PC-3 (cell line): Measurements from ENCODE around the gene ARHGEF37. TPM values are rescaled to one million over a fixed set of nuclear protein-coding genes. Genes with fewer than 3 reads are reported as not detected.
"Not testable (repeated sequence)": the region's sequence is repeated elsewhere in the genome, so short reads cannot be mapped to it uniquely, and the experiment has no call there.

Experiments used
- ATAC-seq: fragments of 200-7000 bp; cut with Tn5 transposase; 2 replicates; pipeline ENCODE4 v1.9.1; 2020; ENCODE audit warnings: mild to moderate bottlenecking, moderate library complexity
- BruUV-seq: library from RNA; stranded (reverse); fragments of 400-500 nt; replicated peaks from 2 replicates; lab custom pipeline; 2021; lab: Mats Ljungman, UMichigan
- CTCF ChIA-PET: fragments of 300-600 bp; sonication (Branson Sonifier 250); formaldehyde crosslinking; loops from one replicate; lab custom pipeline; 2022; ENCODE audit warnings: antibody characterized with exemption; lab: Charles Lee
- POLR2A ChIA-PET: fragments of 300-600 bp; sonication (Branson Sonifier 250); formaldehyde crosslinking; loops from one replicate; lab custom pipeline; 2022; ENCODE audit warnings: antibody characterized with exemption; ENCODE audit not compliant: unreplicated experiment; lab: Charles Lee
- DNase-seq: peaks from one replicate; pipeline ENCODE4 v3.0.0-alpha.2; 2015
- H2AFZ ChIP-seq: fragments of 300-600 bp; sonication (generic); 2 replicates; pipeline ENCODE4 v1.6.0; 2016; ENCODE audit warnings: antibody characterized with exemption, low read length
- H3F3A ChIP-seq: fragments of 300-600 bp; sonication (generic); one replicate; pipeline ENCODE4 v1.6.0; 2017; ENCODE audit warnings: antibody characterized with exemption, low read length, control low read depth, mild to moderate bottlenecking; ENCODE audit not compliant: unreplicated experiment
- H3K27ac ChIP-seq: fragments of 300-600 bp; sonication (generic); 2 replicates; pipeline ENCODE4 v1.5.1; 2016; ENCODE audit warnings: mild to moderate bottlenecking, low read length
- H3K27me3 ChIP-seq: fragments of 300-600 bp; sonication (generic); 2 replicates; pipeline ENCODE4 v1.6.1; 2016; ENCODE audit warnings: low read length, mixed read lengths
- H3K36me3 ChIP-seq: fragments of 300-600 bp; sonication (generic); 2 replicates; pipeline ENCODE4 v1.6.1; 2016; ENCODE audit warnings: low read depth, mixed run types, low read length, mixed read lengths
- H3K4me1 ChIP-seq: fragments of 300-600 bp; sonication (generic); 2 replicates; pipeline ENCODE4 v1.5.1; 2016; ENCODE audit warnings: low read length; ENCODE audit not compliant: insufficient read depth
- H3K4me2 ChIP-seq: fragments of 300-600 bp; sonication (generic); 2 replicates; pipeline ENCODE4 v1.6.0; 2016; ENCODE audit warnings: low read length
- H3K4me3 ChIP-seq: fragments of 300-600 bp; sonication (generic); 2 replicates; pipeline ENCODE4 v1.5.1; 2016; ENCODE audit warnings: mild to moderate bottlenecking, low read length, mixed read lengths
- H3K79me2 ChIP-seq: fragments of 300-600 bp; sonication (generic); 2 replicates; pipeline ENCODE4 v1.6.1; 2017; ENCODE audit warnings: low read length, mixed read lengths
- H3K9ac ChIP-seq: fragments of 300-600 bp; sonication (generic); 2 replicates; pipeline ENCODE4 v1.6.0; 2016; ENCODE audit warnings: mild to moderate bottlenecking, low read length
- H3K9me2 ChIP-seq: fragments of 300-600 bp; sonication (generic); replicated peaks from 2 replicates; pipeline ENCODE4 v1.6.1; 2016; ENCODE audit warnings: mixed run types, low read length, mixed read lengths
- H3K9me3 ChIP-seq: fragments of 300-600 bp; sonication (generic); 2 replicates; pipeline ENCODE4 v1.6.1; 2016; ENCODE audit warnings: low read length, mixed read lengths
- H4K20me1 ChIP-seq: fragments of 300-600 bp; sonication (generic); 2 replicates; pipeline ENCODE4 v1.6.1; 2016; ENCODE audit warnings: low read length, mixed read lengths
- EZH2 ChIP-seq: fragments of 300-600 bp; sonication (generic); IDR thresholded peaks from one replicate; pipeline ENCODE4 v1.6.1; 2017; ENCODE audit warnings: antibody characterized with exemption, mild to moderate bottlenecking, low read length; ENCODE audit not compliant: unreplicated experiment
- EZH2phosphoT487 ChIP-seq: fragments of 300-600 bp; sonication (generic); IDR thresholded peaks from 2 replicates; pipeline ENCODE4 v1.6.1; 2018; ENCODE audit warnings: mild to moderate bottlenecking, antibody characterized with exemption, low read length, borderline replicate concordance
- intact Hi-C: fragments of 100-400 bp; cut with micrococcal nuclease; formaldehyde crosslinking; loops from 2 replicates; pipeline ENCODE4 v1.9.0; 2023
- total RNA-seq: library from RNA; depleted of rRNA; stranded (reverse); fragments of >200 nt; gene quantifications from 2 replicates; pipeline ENCODE4 v1.2.3, GENCODE V29; 2014
- TF ChIP-seq, protein P1 (sequence below): fragments of 300-600 bp; sonication (generic); conservative IDR thresholded peaks from 2 replicates; pipeline ENCODE4 v1.5.1; 2017; ENCODE audit warnings: antibody characterized with exemption, low read depth, mild to moderate bottlenecking, low read length

The ARHGEF37 gene
- total RNA-seq, 1 experiment from 2014 or later = 6.5 TPM

- no peaks in the 10 kb centered on the region for H3K9me2 ChIP-seq
- no peaks in the 10 kb centered on the region for H3K79me2 ChIP-seq
- H3K27ac ChIP-seq = no peak overlapping the region
- no peak overlapping the region for H2AFZ ChIP-seq
- H3K4me1 ChIP-seq = 0 out of 2 replicates have a peak, but pooled peaks cover 3% of the 10 kb centered on the region
- H3F3A ChIP-seq = no peaks in the 10 kb centered on the region
- H4K20me1 ChIP-seq = no peaks in the 10 kb centered on the region
- no peak overlapping the region for H3K9ac ChIP-seq
- ChIA-PET POLR2A (no interaction called here), CTCF (no interaction called here)
- no peak for DNase-seq
- TF ChIP-seq, protein P1, sequence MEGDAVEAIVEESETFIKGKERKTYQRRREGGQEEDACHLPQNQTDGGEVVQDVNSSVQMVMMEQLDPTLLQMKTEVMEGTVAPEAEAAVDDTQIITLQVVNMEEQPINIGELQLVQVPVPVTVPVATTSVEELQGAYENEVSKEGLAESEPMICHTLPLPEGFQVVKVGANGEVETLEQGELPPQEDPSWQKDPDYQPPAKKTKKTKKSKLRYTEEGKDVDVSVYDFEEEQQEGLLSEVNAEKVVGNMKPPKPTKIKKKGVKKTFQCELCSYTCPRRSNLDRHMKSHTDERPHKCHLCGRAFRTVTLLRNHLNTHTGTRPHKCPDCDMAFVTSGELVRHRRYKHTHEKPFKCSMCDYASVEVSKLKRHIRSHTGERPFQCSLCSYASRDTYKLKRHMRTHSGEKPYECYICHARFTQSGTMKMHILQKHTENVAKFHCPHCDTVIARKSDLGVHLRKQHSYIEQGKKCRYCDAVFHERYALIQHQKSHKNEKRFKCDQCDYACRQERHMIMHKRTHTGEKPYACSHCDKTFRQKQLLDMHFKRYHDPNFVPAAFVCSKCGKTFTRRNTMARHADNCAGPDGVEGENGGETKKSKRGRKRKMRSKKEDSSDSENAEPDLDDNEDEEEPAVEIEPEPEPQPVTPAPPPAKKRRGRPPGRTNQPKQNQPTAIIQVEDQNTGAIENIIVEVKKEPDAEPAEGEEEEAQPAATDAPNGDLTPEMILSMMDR = no peak
- no peak for TF ChIP-seq EZH2
- no peak for TF ChIP-seq EZH2phosphoT487
- H3K4me3 ChIP-seq = no peak overlapping the region
- no peaks in the 10 kb centered on the region for H3K27me3 ChIP-seq
- intact Hi-C loops = no loop called here
- no peaks in the 10 kb centered on the region for H3K9me3 ChIP-seq
- BruUV-seq = no TSS peak
- ATAC-seq = no peak
- H3K4me2 ChIP-seq = no peak overlapping the region
- no peaks in the 10 kb centered on the region for H3K36me3 ChIP-seq
Observed at GRCh38 chr5:149645725-149646124, 64.4 kb downstream of the ARHGEF37 start.

- BruUV-seq = no TSS peak
- Histone ChIP-seq H3K9me3 (no peaks in the 10 kb centered on the region), H3F3A (no peaks in the 10 kb centered on the region), H3K4me3 (no peak overlapping the region), H4K20me1 (no peaks in the 10 kb centered on the region), H3K27ac (no peak overlapping the region), H3K79me2 (no peaks in the 10 kb centered on the region), H3K4me1 (no peaks in the 10 kb centered on the region), H3K9me2 (no peaks in the 10 kb centered on the region), H3K27me3 (no peaks in the 10 kb centered on the region), H3K4me2 (no peak overlapping the region), H2AFZ (no peak overlapping the region), H3K36me3 (no peaks in the 10 kb centered on the region), H3K9ac (no peak overlapping the region)
- intact Hi-C loops = no loop called here
- ATAC-seq (no peak), DNase-seq (no peak)
- POLR2A ChIA-PET = interaction anchor here (0.7 kb wide), 1 partner anchor 161 kb away, joined by 5 read pairs; no protein-coding TSS in a partner anchor
- TF ChIP-seq, protein P1 = no peak
- TF ChIP-seq EZH2 (no peak), EZH2phosphoT487 (no peak)
- CTCF ChIA-PET = no interaction called here
Observed at GRCh38 chr5:149646564-149646963, 65.3 kb downstream of the ARHGEF37 start.

DNA sequence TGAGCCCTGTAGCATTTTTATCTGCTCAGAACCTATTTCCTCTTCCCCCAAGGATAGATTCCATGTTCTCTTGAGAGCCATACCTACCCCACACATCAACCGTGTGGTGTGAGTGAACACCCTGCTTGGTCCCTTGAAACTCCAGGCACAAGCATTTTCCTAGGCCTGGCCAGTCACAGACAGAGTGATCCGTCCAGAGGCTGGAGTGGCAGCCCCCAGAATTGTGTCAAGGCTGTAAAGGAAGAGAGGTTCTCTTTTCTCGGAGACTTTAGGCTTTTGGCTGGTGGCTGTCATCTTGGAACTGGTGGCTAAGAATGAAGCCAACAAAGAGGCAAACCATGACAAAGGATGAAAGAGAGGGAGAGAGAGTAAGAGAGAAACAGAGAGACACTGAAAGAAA lies 66.0 kb downstream of the ARHGEF37 start:
- no peaks in the 10 kb centered on the region for H3K36me3 ChIP-seq
- H3K27me3 ChIP-seq = no peaks in the 10 kb centered on the region
- TF ChIP-seq EZH2 (no peak), EZH2phosphoT487 (no peak)
- TF ChIP-seq, protein P1 = no peak
- intact Hi-C loops = no loop called here
- H3K4me1 ChIP-seq = no peaks in the 10 kb centered on the region
- H3K9me2 ChIP-seq = no peaks in the 10 kb centered on the region
- no peak overlapping the region for H3K4me3 ChIP-seq
- ATAC-seq (no peak), DNase-seq (no peak)
- no peak overlapping the region for H3K9ac ChIP-seq
- no peak overlapping the region for H3K4me2 ChIP-seq
- no peaks in the 10 kb centered on the region for H4K20me1 ChIP-seq
- H3K9me3 ChIP-seq = no peaks in the 10 kb centered on the region
- ChIA-PET CTCF (no interaction called here), POLR2A (no interaction called here)
- H2AFZ ChIP-seq = no peak overlapping the region
- H3K27ac ChIP-seq = no peak overlapping the region
- H3K79me2 ChIP-seq = no peaks in the 10 kb centered on the region
- H3F3A ChIP-seq = no peaks in the 10 kb centered on the region
- BruUV-seq = no TSS peak

GRCh38 chr5:149648464-149649393 lies 67.4 kb downstream of the ARHGEF37 start:
- H2AFZ ChIP-seq, H3K4me1 ChIP-seq, ATAC-seq, intact Hi-C loops, DNase-seq, H3K9me2 ChIP-seq, BruUV-seq, H4K20me1 ChIP-seq, H3K9me3 ChIP-seq, H3K27ac ChIP-seq, H3K36me3 ChIP-seq, H3K79me2 ChIP-seq, POLR2A ChIA-PET, H3K4me3 ChIP-seq, H3K9ac ChIP-seq, H3K27me3 ChIP-seq, H3K4me2 ChIP-seq, H3F3A ChIP-seq: not testable (repeated sequence)
- CTCF ChIA-PET = interaction anchor here (0.6 kb wide), 3 partner anchors 179 to 344 kb away, joined by 3 to 4 read pairs (median 4); no protein-coding TSS in a partner anchor
